ENCODE data around the gene SLC24A4.

The SLC24A4 gene, protein sequence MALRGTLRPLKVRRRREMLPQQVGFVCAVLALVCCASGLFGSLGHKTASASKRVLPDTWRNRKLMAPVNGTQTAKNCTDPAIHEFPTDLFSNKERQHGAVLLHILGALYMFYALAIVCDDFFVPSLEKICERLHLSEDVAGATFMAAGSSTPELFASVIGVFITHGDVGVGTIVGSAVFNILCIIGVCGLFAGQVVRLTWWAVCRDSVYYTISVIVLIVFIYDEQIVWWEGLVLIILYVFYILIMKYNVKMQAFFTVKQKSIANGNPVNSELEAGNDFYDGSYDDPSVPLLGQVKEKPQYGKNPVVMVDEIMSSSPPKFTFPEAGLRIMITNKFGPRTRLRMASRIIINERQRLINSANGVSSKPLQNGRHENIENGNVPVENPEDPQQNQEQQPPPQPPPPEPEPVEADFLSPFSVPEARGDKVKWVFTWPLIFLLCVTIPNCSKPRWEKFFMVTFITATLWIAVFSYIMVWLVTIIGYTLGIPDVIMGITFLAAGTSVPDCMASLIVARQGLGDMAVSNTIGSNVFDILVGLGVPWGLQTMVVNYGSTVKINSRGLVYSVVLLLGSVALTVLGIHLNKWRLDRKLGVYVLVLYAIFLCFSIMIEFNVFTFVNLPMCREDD

GRCh38 chr14:92323011-92323915 is at the start of gene SLC24A4:
Gene SLC24A4, plus strand, starts transcription at chr14:92323165. Its CDS starts 666 bp downstream, at chr14:92323831.
- DNase-seq (ENCODE audit: low read depth), result no peak

GRCh38 chr14:92273166-92273565 is 49.8 kb upstream of the SLC24A4 start:
- DNase-seq (ENCODE audit: low read depth), result no peak

DNA sequence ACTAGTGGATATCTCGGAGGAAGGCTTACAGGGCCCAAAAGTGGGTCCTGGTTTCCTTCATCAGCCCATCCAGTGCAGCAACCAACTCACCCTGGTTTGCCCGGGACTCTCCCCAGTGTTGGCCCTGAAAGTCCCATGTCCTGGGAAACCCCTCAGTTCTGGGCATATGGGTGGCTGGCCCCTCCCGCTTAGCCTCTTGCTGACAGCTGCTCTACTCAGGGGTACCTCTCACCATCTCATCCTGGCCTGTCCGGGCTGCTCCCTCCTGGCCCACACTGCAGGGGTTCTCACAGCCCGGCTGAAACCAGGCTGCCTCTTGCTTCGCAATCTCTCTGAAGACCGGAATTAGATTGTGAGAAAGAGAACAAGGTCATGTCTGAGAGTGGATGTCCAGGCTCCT is 48.9 kb upstream of the SLC24A4 start:
- no peak for DNase-seq (ENCODE audit: low read depth)

DNA sequence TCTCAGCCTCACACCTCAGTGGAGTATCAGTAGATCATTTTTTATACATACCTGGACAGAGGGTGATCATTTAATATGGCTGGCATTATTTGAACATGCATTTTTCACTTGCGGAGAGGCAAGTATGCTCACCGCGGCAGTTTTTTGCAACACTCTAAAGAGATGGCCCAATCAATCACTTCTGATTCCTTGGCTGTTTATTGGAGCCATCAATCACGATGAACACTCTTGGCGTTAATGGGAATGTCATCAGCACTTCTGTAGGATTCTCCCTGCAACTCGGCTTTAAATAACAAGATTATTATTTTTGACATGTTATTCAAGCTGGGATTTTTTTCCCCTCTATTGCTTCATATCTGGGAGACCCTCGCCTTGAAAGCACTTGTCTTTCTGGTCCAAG is 46.9 kb upstream of the SLC24A4 start:
- DNase-seq (ENCODE audit: low read depth), result no peak

DNA sequence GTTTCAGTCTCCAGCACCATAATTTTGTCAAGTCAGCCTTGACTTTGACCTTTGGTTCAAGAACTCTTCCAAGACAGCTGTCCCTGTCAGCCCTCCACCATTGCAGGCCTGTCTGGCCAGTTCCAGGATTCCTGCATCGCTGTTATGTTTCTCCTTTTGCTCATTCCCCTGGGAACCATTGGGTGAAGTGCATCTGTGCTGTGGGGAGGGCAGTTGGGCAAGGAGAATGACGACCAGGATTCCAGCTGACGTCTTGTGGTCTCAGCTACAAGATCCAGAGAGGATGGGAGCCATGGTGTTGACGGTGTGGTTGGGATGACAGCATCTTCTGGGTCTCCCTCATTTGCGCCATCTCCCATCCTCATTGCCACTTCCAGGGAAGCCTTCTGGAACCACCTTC is 45.9 kb upstream of the SLC24A4 start:
- DNase-seq (ENCODE audit: low read depth), result no peak

- DNase-seq (ENCODE audit: low read depth), result no peak
Observed at GRCh38 chr14:92280554-92281262, 42.3 kb upstream of the SLC24A4 start.

- DNase-seq (ENCODE audit: low read depth), result no peak
Observed at GRCh38 chr14:92282669-92283068, 40.3 kb upstream of the SLC24A4 start.

DNA sequence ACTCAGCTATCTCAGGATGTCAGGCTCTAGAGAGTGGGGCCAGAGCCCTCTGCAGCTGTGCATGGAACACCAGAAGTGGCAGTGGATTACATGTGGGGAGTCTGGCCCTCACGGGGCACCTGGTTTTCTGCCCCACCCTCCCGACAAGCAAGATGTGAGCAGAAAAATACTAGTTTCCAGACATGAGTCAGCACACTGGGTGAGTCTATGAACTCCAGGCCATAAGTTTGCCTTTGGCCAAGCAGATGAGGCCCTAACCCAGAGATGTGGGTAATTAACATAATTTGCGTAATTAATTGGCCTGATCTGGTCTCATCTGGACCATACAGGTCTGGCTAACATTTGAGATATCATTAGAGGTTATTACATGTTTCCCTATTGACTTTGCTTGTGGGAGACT is 37.7 kb upstream of the SLC24A4 start:
- no peak for DNase-seq (ENCODE audit: low read depth)

GRCh38 chr14:92287987-92288386 is 35.0 kb upstream of the SLC24A4 start:
- DNase-seq (ENCODE audit: low read depth), result no peak

- no peak for DNase-seq (ENCODE audit: low read depth)
Observed at GRCh38 chr14:92288994-92289660, 33.8 kb upstream of the SLC24A4 start.

GRCh38 chr14:92292673-92293072 is 30.3 kb upstream of the SLC24A4 start:
- no peak for DNase-seq (ENCODE audit: low read depth)

- DNase-seq (ENCODE audit: low read depth), result no peak
Observed at GRCh38 chr14:92294506-92294905, 28.5 kb upstream of the SLC24A4 start.

- no peak for DNase-seq (ENCODE audit: low read depth)
Observed at GRCh38 chr14:92297818-92298595, 25.0 kb upstream of the SLC24A4 start.

DNA sequence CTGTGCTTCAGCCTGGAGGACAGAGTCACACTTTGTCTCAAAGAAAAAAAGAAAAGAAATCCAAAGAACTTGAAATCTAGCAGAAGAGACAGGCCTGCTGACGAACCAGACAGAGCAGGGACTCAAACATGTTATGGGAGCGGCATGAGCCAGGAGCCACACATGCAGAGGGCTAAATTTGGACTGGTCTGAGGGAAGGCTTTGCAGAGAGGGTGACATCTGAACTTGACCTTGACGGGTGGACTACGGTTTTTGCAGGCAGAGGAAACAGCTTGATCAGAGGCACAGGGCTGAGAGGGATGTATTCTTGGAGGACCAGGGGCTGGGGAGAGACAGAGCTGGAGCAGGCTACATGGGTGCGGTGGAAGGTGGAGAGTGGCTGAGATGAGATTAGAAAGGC is 20.5 kb upstream of the SLC24A4 start:
- no peak for DNase-seq (ENCODE audit: low read depth)

DNA sequence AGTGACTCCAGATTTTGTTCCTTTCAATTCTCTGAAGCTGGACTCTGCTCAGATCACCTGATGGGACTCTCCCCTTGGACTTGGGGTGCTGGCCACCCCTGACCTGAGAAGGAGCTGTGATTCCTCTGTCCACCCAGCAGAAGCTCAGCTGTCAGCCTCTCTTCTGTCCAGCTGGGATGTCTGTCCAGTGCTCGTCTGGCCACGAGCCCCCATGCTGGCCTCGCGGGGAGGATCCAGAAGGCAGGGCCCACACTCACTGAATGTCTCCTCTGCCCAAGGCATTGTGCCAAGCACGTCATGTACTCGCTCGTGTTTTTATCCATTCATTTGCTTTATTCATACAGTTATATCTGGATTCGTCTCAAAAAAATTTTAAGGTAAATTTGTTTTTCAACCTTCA is 14.2 kb upstream of the SLC24A4 start:
- no peak for DNase-seq (ENCODE audit: low read depth)

GRCh38 chr14:92309968-92310530 is 12.9 kb upstream of the SLC24A4 start:
- no peak for DNase-seq (ENCODE audit: low read depth)

DNA sequence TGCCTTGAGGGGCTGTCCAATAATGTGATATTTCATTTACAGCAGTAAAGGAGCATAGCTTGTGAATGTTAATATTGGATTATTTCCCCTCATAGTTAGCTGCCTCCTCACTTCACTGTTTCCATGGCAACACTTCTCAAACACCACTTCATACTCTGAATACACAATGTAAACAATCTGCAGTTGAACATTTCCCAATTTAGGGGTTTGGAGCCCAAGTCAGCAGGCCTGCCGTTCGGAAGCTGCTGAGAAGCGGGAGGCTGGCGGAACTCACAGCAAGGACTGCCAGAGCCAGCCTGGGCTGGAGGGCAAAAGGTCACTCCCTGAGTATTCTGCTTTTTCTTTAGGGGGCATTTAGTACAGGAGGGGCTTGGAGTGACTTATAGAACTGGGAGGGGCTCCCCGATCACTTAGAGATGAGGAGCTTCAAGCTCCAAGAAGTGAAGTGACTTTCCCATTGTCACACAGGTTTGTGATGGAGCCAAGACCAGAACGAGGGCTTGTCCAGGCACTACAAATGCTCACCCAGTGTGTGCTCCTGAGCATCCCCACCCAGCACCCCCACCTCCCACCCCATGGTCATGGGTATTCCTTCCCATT is 12.1 kb upstream of the SLC24A4 start:
- no peak for DNase-seq (ENCODE audit: low read depth)

GRCh38 chr14:92314182-92314581 is 8.8 kb upstream of the SLC24A4 start:
- DNase-seq (ENCODE audit: low read depth), result no peak

DNA sequence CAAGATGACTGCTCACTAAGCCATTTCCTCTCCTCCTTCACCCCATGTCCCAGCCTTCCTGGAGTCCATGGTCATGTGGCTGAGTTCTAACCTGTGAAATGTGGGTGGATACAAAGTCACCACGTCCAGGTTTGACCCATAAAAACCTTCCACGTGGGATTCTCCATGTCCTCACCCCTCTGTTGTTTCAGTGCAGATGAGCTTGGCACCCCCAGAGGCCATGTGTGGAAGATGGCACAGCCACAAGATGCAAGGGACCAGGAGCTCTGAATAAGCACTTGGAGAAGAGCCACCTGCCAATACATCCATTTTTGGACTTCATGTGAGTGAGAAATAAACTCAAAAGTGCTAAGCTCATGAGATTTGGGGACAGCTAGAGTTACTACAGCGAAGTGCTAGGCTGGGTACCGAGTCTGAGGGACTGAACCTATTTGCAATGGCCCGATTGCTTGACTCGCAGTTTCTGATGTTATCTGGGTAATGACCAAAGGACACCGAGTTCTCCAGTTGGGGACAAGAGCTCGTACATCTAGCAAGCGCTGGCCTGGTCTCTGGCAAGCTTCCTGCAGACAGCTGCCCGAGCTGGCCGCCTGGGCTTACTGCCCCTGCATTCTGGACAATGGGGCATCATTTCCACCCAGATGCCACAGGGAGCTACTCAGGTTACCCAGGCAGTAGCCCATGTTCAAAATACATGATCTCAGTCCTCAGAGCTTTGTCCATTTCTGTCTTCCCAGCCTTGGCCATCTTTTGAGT is 7.7 kb upstream of the SLC24A4 start:
- DNase-seq (ENCODE audit: low read depth), result no peak

Measured in activated T-cell treated with anti-CD3 and anti-CD28 coated beads for 1 hour (primary cell).